Cardiac muscle cell (in vitro differentiated cells and primary cell): ENCODE results near the gene SOX8. TPM values are rescaled to one million over a fixed set of nuclear protein-coding genes. Genes with fewer than 3 reads are reported as not detected.

Experiments used
- DNase-seq, 2 donors: peaks; one replicate each; pipeline versions ENCODE4 v3.0.0 to v3.0.0-alpha.2; 2010 to 2017; ENCODE audit warnings: low read depth in 1 of 2, low spot score in 1 of 2
- H3K27ac ChIP-seq: fragments of 200-600 bp; sonication (generic); 2 replicates; pipeline ENCODE4 v1.5.1; 2016
- H3K27me3 ChIP-seq: fragments of 200-600 bp; sonication (generic); 2 replicates; pipeline ENCODE4 v1.6.0; 2016; ENCODE audit warnings: control low read depth
- H3K36me3 ChIP-seq: fragments of 200-600 bp; sonication (generic); 2 replicates; pipeline ENCODE4 v1.5.1; 2016; ENCODE audit warnings: control low read depth
- H3K4me1 ChIP-seq: fragments of 200-600 bp; sonication (generic); 2 replicates; pipeline ENCODE4 v1.8.1; 2017; ENCODE audit warnings: low read depth, mild to moderate bottlenecking, mixed run types
- H3K4me3 ChIP-seq: fragments of 200-600 bp; sonication (generic); 2 replicates; pipeline ENCODE4 v1.5.1; 2016; ENCODE audit warnings: mild to moderate bottlenecking
- H3K9me3 ChIP-seq: fragments of 200-600 bp; sonication (generic); 2 replicates; pipeline ENCODE4 v1.5.1; 2017; ENCODE audit warnings: low read depth, mild to moderate bottlenecking, control low read depth
- CTCF ChIP-seq: IDR thresholded peaks from 2 replicates; pipeline ENCODE4 v1.5.1; 2012; ENCODE audit warnings: low read depth, mild to moderate bottlenecking, low read length
- polyA plus RNA-seq: library from polyadenylated mRNA; unstranded; fragments of >200 nt; fragmentation: Nextera tagmentation; extraction: Ambion mirVana; gene quantifications from 2 replicates; pipeline ENCODE4 v1.2.1, GENCODE V29; 2016
- total RNA-seq: library from RNA; depleted of rRNA; stranded (reverse); fragments of >200 nt; gene quantifications from 2 replicates; pipeline ENCODE4 v1.2.3, GENCODE V29; 2016

SOX8 gene
- total and polyA plus RNA-seq, 2 experiments from 2014 or later = 5.8 to 13.7 TPM

DNA sequence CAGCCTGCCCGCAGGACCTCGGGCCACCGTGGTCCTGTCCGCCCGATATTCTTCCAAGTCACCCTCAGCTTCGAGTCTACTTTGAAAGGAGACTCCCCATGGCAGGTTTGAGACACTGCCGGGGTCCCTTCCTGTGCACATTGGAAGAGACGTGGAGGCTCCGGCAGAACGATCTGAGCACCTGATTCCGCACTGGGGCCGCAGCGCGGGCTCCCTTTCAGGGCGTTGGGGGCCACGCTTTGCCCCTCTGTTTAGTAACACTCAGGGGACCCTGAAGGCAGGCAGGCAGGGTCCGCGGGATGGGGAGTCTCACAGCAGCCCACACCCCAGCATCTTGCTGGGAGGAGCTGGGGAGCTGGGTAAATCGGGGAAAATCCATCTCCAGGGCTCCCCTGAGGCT, 30.6 kb downstream of the SOX8 start:
- H3K4me1 ChIP-seq = peaks cover 4% of the 10 kb centered on the region
- no peak for DNase-seq
- H3K9me3 ChIP-seq = no peaks in the 10 kb centered on the region
- no peak overlapping the region for H3K27ac ChIP-seq
- no peaks in the 10 kb centered on the region for H3K27me3 ChIP-seq
- no peaks in the 10 kb centered on the region for H3K36me3 ChIP-seq
- TF ChIP-seq CTCF = no peak
- no peak overlapping the region for H3K4me3 ChIP-seq

DNA sequence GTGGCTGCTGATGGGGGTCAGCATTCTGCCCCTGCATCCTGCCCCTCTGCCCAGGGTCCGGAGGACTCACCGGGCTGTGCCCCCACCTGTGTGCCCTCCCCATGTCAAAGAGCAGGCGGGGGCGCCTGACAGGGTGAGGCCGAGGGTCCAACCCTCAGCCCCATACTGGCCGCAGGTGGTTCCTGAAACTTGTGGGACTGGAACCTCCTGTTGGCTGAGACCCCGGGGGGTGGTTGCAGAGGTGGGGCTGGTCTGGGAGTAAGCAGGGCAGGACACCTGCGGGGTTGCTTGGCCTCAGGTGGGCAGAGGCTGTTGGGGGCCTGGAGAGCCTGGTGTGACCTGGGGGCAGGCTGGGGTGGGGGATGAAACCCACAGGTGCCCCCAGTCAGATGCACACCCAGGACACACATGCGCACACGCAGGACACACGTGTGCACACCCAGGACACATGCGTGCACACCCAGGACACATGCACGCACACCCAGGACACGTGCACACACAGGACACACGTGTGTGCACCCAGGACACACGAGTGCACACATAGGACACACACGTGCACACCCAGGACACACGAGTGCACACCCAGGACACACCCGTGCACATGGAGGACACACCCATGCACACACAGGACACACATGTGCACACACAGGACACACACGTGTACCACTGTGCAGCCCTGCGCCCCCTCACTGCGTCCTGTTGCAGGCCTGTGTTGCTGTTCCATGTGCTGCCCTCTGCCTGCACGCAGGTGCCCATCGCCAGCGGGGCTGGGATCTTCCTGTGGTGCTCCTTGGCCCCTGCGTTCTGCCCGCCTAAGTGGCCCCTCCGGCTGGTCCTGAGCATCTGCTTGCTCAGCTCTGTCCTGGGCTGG, 31.4 kb downstream of the SOX8 start:
- peaks cover 4% of the 10 kb centered on the region for H3K4me1 ChIP-seq
- no peaks in the 10 kb centered on the region for H3K9me3 ChIP-seq
- no peak for TF ChIP-seq CTCF
- DNase-seq = no peak
- no peak overlapping the region for H3K4me3 ChIP-seq
- no peak overlapping the region for H3K27ac ChIP-seq
- H3K27me3 ChIP-seq = no peaks in the 10 kb centered on the region
- H3K36me3 ChIP-seq = no peaks in the 10 kb centered on the region

DNA sequence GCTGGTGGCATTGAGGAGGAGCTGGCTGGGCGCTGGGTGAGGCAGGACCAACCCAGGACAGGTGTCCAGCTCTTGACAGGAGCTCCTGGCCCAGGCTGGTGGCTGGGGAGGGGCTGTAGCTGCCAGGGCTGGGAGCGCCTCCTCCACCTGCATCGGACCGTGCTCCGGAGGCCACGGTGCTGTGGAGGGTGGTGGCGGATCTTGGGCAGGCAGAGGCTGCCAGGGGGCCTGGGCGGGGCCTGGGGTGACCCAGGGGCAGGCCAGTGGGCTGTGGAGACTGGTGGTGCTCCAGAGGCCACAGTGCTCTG, 32.0 kb downstream of the SOX8 start:
- no peaks in the 10 kb centered on the region for H3K36me3 ChIP-seq
- no peak overlapping the region for H3K4me3 ChIP-seq
- DNase-seq = no peak
- no peak for TF ChIP-seq CTCF
- H3K27me3 ChIP-seq = no peaks in the 10 kb centered on the region
- H3K27ac ChIP-seq = no peak overlapping the region
- peaks cover 4% of the 10 kb centered on the region for H3K4me1 ChIP-seq
- no peaks in the 10 kb centered on the region for H3K9me3 ChIP-seq

DNA sequence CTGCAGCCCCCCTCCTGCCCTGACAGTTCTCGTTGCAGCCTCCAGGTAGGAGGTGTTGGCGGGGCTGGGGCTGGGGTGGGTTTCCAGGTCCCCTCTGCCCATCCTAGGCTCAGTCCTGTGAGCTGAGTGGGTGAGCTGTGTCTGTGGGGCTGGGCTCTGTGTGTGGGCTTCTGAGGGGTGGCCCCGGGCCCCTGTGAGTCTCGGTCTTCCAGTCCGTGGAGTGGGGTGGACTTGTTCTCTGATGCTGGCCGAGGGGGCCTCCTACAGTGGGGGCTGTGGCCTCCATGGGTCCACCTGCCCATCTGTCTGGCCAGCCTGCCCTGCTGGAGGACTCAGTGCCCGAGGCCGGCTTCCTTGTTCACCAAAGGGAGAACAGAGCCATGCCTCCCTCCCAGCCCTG, 32.7 kb downstream of the SOX8 start:
- no peak for DNase-seq
- peaks cover 4% of the 10 kb centered on the region for H3K4me1 ChIP-seq
- no peak overlapping the region for H3K4me3 ChIP-seq
- no peaks in the 10 kb centered on the region for H3K9me3 ChIP-seq
- TF ChIP-seq CTCF = no peak
- no peaks in the 10 kb centered on the region for H3K27me3 ChIP-seq
- H3K27ac ChIP-seq = no peak overlapping the region
- H3K36me3 ChIP-seq = no peaks in the 10 kb centered on the region

- DNase-seq = peak in 1 of 2 donors; percentile 71
- Histone ChIP-seq H3K9me3 (no peaks in the 10 kb centered on the region), H3K36me3 (no peaks in the 10 kb centered on the region), H3K4me3 (no peak overlapping the region), H3K27ac (peak overlapping the region; percentile 65), H3K4me1 (peaks cover 4% of the 10 kb centered on the region), H3K27me3 (no peaks in the 10 kb centered on the region)
- TF ChIP-seq CTCF = no peak
These were observed 33.4 kb downstream of the SOX8 start for GRCh38 chr16:1014771-1015495.
